Measurements from ENCODE around the gene FAM32A.

The FAM32A gene

GRCh38 chr19:16226878-16227836 is 41.9 kb downstream of the FAM32A start:
- DNase-seq = no peak

GRCh38 chr19:16227837-16228636 is 42.8 kb downstream of the FAM32A start:
- DNase-seq = no peak

- no peak for DNase-seq
Observed at GRCh38 chr19:16228637-16229321, 43.6 kb downstream of the FAM32A start.

GRCh38 chr19:16229322-16229641 is 44.1 kb downstream of the FAM32A start:
- no peak for DNase-seq

GRCh38 chr19:16232127-16232526 is 46.9 kb downstream of the FAM32A start:
- no peak for DNase-seq

- no peak for DNase-seq
Observed at GRCh38 chr19:16232568-16232967, 47.4 kb downstream of the FAM32A start.

- no peak for DNase-seq
Observed at GRCh38 chr19:16233081-16233776, 48.0 kb downstream of the FAM32A start.

GRCh38 chr19:16233836-16234551 is 48.8 kb downstream of the FAM32A start:
- no peak for DNase-seq

GRCh38 chr19:16234552-16235445 is 49.6 kb downstream of the FAM32A start:
- no peak for DNase-seq

- DNase-seq = no peak
Observed at GRCh38 chr19:16235811-16236652, 50.8 kb downstream of the FAM32A start.

All from T1000 (cell line).